Activated CD8-positive, alpha-beta memory T cell treated with anti-CD3 and anti-CD28 coated beads, Interleukin-2, amount 50 U/mL, for 1 hour (primary cell): ENCODE measurements around the gene CBX3.
"Not testable (repeated sequence)": the region's sequence is repeated elsewhere in the genome, so short reads cannot be mapped to it uniquely, and the experiment has no call there.

Experiments used
- DNase-seq: peaks from one replicate; pipeline ENCODE4 v3.0.0-alpha.2; 2020; ENCODE audit errors: extremely low read depth

CBX3 gene

GRCh38 chr7:26202019-26202990 lies 760 bp downstream of the CBX3 start:
- DNase-seq, result no peak

GRCh38 chr7:26203016-26203415 lies 1.5 kb downstream of the CBX3 start:
- no peak for DNase-seq

- no peak for DNase-seq
Measured at GRCh38 chr7:26208040-26208439, 6.5 kb downstream of the CBX3 start.

GRCh38 chr7:26212921-26213718 lies 11.6 kb downstream of the CBX3 start:
- no peak for DNase-seq

GRCh38 chr7:26213807-26214515 lies 12.4 kb downstream of the CBX3 start:
- no peak for DNase-seq

GRCh38 chr7:26216049-26216448 lies 14.5 kb downstream of the CBX3 start:
- DNase-seq, result no peak

- DNase-seq, result no peak
Measured at GRCh38 chr7:26224359-26224758, 22.8 kb downstream of the CBX3 start.

- DNase-seq, result no peak
Measured at GRCh38 chr7:26227987-26228386, 26.4 kb downstream of the CBX3 start.

- DNase-seq, result no peak
Measured at GRCh38 chr7:26233902-26234511, 32.5 kb downstream of the CBX3 start.

GRCh38 chr7:26237035-26237807 lies 35.7 kb downstream of the CBX3 start:
- DNase-seq, result no peak

- DNase-seq, result no peak
Measured at GRCh38 chr7:26238032-26238431, 36.5 kb downstream of the CBX3 start.

GRCh38 chr7:26245150-26245549 lies 43.6 kb downstream of the CBX3 start:
- no peak for DNase-seq

- DNase-seq, result no peak
Measured at GRCh38 chr7:26250239-26250638, 48.7 kb downstream of the CBX3 start.

- DNase-seq, result not testable (repeated sequence)
Measured at GRCh38 chr7:26261866-26262265, 60.3 kb downstream of the CBX3 start.
